Caco-2 (cell line): ENCODE data around the gene ODF4. TPM values are rescaled to one million over a fixed set of nuclear protein-coding genes. Genes with fewer than 3 reads are reported as not detected.
"Not testable (repeated sequence)": the region's sequence is repeated elsewhere in the genome, so short reads cannot be mapped to it uniquely, and the experiment has no call there.

Experiments used
- BruUV-seq: library from RNA; stranded (reverse); fragments of 400-500 nt; replicated peaks from 2 replicates; lab custom pipeline; 2021; lab: Mats Ljungman, UMichigan
- CTCF ChIA-PET: fragments of 300-600 bp; sonication (Branson Sonifier 250); formaldehyde crosslinking; loops from one replicate; lab custom pipeline; 2022; ENCODE audit warnings: antibody characterized with exemption; lab: Charles Lee
- POLR2A ChIA-PET: fragments of 300-600 bp; sonication (Branson Sonifier 250); formaldehyde crosslinking; loops from one replicate; lab custom pipeline; 2022; ENCODE audit warnings: antibody characterized with exemption; lab: Charles Lee
- DNase-seq, 2 experiments: peaks; one replicate each; pipeline versions ENCODE4 v3.0.0 to v3.0.0-alpha.2; 2020 to 2022
- H3K27me3 ChIP-seq: replicated peaks from 2 replicates; pipeline ENCODE4 v1.6.0; 2011; ENCODE audit warnings: low read length; ENCODE audit not compliant: control insufficient read depth, insufficient read depth
- H3K36me3 ChIP-seq: 2 replicates; pipeline ENCODE4 v1.5.1; 2011; ENCODE audit warnings: low read length; ENCODE audit not compliant: control insufficient read depth, insufficient read depth
- H3K4me1 ChIP-seq: fragments of 250-450 bp; sonication (Bioruptor Pico); 2 replicates; pipeline ENCODE4 v1.5.1; 2020; ENCODE audit warnings: mild to moderate bottlenecking
- H3K4me3 ChIP-seq: 2 replicates; pipeline ENCODE4 v1.5.1; 2011; ENCODE audit warnings: low read depth, mild to moderate bottlenecking, control low read depth, low read length
- H3K9me3 ChIP-seq: fragments of 250-450 bp; sonication (Bioruptor Pico); 2 replicates; pipeline ENCODE4 v1.5.1; 2020; ENCODE audit warnings: mild to moderate bottlenecking, moderate library complexity
- H3K27ac Mint-ChIP-seq: one replicate; pipeline ENCODE4 v1.8.0; 2022; ENCODE audit warnings: mixed read lengths; ENCODE audit not compliant: unreplicated experiment
- H3K27me3 Mint-ChIP-seq: one replicate; pipeline ENCODE4 v1.8.0; 2022; ENCODE audit warnings: mixed read lengths; ENCODE audit not compliant: insufficient read depth, unreplicated experiment
- H3K36me3 Mint-ChIP-seq: one replicate; pipeline ENCODE4 v1.8.0; 2022; ENCODE audit warnings: mild to moderate bottlenecking, mixed read lengths; ENCODE audit not compliant: insufficient read depth, unreplicated experiment
- H3K4me1 Mint-ChIP-seq: one replicate; pipeline ENCODE4 v1.8.0; 2022; ENCODE audit warnings: low read depth, mixed read lengths; ENCODE audit not compliant: unreplicated experiment
- H3K4me3 Mint-ChIP-seq: one replicate; pipeline ENCODE4 v1.8.0; 2022; ENCODE audit warnings: mild to moderate bottlenecking, moderate library complexity, mixed read lengths; ENCODE audit not compliant: unreplicated experiment
- H3K9me3 Mint-ChIP-seq: one replicate; pipeline ENCODE4 v1.8.0; 2022; ENCODE audit warnings: mixed read lengths; ENCODE audit not compliant: unreplicated experiment
- CTCF ChIP-seq, 2 experiments: fragments of 200-600 bp in 1 of 2; IDR thresholded peaks; 1 replicate in 1 of 2; 2 replicates in 1 of 2; pipeline versions ENCODE4 v1.5.1 to v1.8.0; 2011 to 2022; ENCODE audit warnings: antibody characterized with exemption in 1 of 2, control low read depth in 1 of 2, inconsistent platforms in 1 of 2, low read depth in 1 of 2, low read length in 1 of 2, mild to moderate bottlenecking in 1 of 2, moderate library complexity in 1 of 2; ENCODE audit not compliant: insufficient read depth in 1 of 2, severe bottlenecking in 1 of 2, unreplicated experiment in 1 of 2
- intact Hi-C: fragments of 100-400 bp; cut with micrococcal nuclease; formaldehyde crosslinking; loops from one replicate; pipeline ENCODE4 v1.10.0; 2022; ENCODE audit not compliant: unreplicated experiment
- total RNA-seq: library from RNA; stranded (reverse); gene quantifications from 2 replicates; pipeline ENCODE4 v1.2.3, GENCODE V29; 2022

Gene ODF4
- total RNA-seq, 1 experiment from 2014 or later: not detected

- no peaks in the 10 kb centered on the region for H3K27me3 ChIP-seq
- H3K9me3 ChIP-seq: no peaks in the 10 kb centered on the region
- BruUV-seq: no TSS peak
- ChIA-PET CTCF (no interaction called here), POLR2A (no interaction called here)
- intact Hi-C loops: no loop called here
- no peaks in the 10 kb centered on the region for H3K36me3 ChIP-seq
- DNase-seq: no peak
- Mint-ChIP-seq H3K9me3 (no peaks in the 10 kb centered on the region), H3K27ac (no peak overlapping the region), H3K4me1 (peaks cover 6% of the 10 kb centered on the region), H3K27me3 (peaks cover 6% of the 10 kb centered on the region), H3K4me3 (no peak overlapping the region), H3K36me3 (no peaks in the 10 kb centered on the region)
- TF ChIP-seq CTCF (IDR thresholded peaks at IDR 0.05; ENCODE audit: insufficient read depth in 1 of 2, low read depth in 1 of 2, low read length in 1 of 2, severe bottlenecking in 1 of 2, unreplicated experiment in 1 of 2): no peak
- no peaks in the 10 kb centered on the region for H3K4me1 ChIP-seq
- H3K4me3 ChIP-seq: no peak overlapping the region
These were observed 53.2 kb downstream of the ODF4 start for GRCh38 chr17:8392674-8393469.

GRCh38 chr17:8393470-8394231 lies 54.0 kb downstream of the ODF4 start:
- H3K27me3 ChIP-seq: no peaks in the 10 kb centered on the region
- H3K4me1 ChIP-seq: no peaks in the 10 kb centered on the region
- Mint-ChIP-seq H3K36me3 (no peaks in the 10 kb centered on the region), H3K4me3 (no peak overlapping the region), H3K9me3 (no peaks in the 10 kb centered on the region), H3K27ac (no peak overlapping the region), H3K4me1 (peaks cover 6% of the 10 kb centered on the region), H3K27me3 (peaks cover 6% of the 10 kb centered on the region)
- DNase-seq: no peak
- H3K4me3 ChIP-seq: no peak overlapping the region
- TF ChIP-seq CTCF (IDR thresholded peaks at IDR 0.05; ENCODE audit: insufficient read depth in 1 of 2, low read depth in 1 of 2, low read length in 1 of 2, severe bottlenecking in 1 of 2, unreplicated experiment in 1 of 2): no peak
- no TSS peak for BruUV-seq
- intact Hi-C loops: no loop called here
- CTCF ChIA-PET: interaction anchor here (0.9 kb wide), 1 partner anchor 10 kb away, joined by 4 read pairs; no protein-coding TSS in a partner anchor
- POLR2A ChIA-PET: no interaction called here
- H3K9me3 ChIP-seq: no peaks in the 10 kb centered on the region
- H3K36me3 ChIP-seq: no peaks in the 10 kb centered on the region

DNA sequence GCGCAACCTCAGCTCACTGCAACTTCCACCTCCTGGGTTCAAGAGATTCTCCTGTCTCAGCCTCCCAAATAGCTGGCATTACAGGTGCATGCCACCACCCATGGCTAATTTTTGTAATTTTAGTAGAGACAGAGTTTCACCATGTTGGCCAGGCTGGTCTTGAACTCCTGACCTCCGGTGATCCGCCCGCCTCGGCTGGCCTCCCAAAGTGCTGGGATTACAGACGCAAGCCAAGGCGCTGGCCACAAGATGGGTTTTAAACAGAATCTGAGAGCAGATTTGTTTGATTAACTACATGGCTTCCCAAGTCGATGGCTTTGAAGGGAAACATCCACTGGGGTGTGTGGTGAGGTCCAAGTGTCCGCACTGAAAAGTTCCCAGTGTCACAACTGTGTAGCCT lies 54.9 kb downstream of the ODF4 start:
- H3K9me3 Mint-ChIP-seq, H3K4me1 Mint-ChIP-seq, DNase-seq, H3K4me1 ChIP-seq, H3K4me3 Mint-ChIP-seq, H3K27ac Mint-ChIP-seq, BruUV-seq, H3K36me3 ChIP-seq, H3K36me3 Mint-ChIP-seq, POLR2A ChIA-PET, intact Hi-C loops, H3K4me3 ChIP-seq, H3K9me3 ChIP-seq, H3K27me3 ChIP-seq, H3K27me3 Mint-ChIP-seq: not testable (repeated sequence)
- CTCF ChIA-PET: interaction anchor here (0.9 kb wide), 1 partner anchor 11 kb away, joined by 4 read pairs; no protein-coding TSS in a partner anchor

Other genes with a start within 250 kb of the ODF4 start
- not detected in 2 replicates for gene ALOXE3, start 221.3 kb upstream of the ODF4 start, total RNA-seq
- not detected in 2 replicates for gene HES7, start 215.7 kb upstream of the ODF4 start, total RNA-seq
- gene PER1, start 187.4 kb upstream of the ODF4 start, total RNA-seq: 10.6 and 10.8 TPM in 2 replicates
- 10.5 and 12.2 TPM in 2 replicates for gene VAMP2, start 176.9 kb upstream of the ODF4 start, total RNA-seq
- 5.4 TPM in 2 replicates for gene TMEM107, start 163.5 kb upstream of the ODF4 start, total RNA-seq
- 4.2 and 4.7 TPM in 2 replicates for gene BORCS6, start 149.7 kb upstream of the ODF4 start, total RNA-seq
- 82.8 and 89.4 TPM in 2 replicates for gene AURKB, start 129.3 kb upstream of the ODF4 start, total RNA-seq
- gene CTC1, start 91.8 kb upstream of the ODF4 start, total RNA-seq: 18.2 and 22.9 TPM in 2 replicates
- gene PFAS, start 90.6 kb upstream of the ODF4 start, total RNA-seq: 38.8 and 44.1 TPM in 2 replicates
- 13.2 and 15.2 TPM in 2 replicates for gene RANGRF, start 51.2 kb upstream of the ODF4 start, total RNA-seq
- gene SLC25A35, start 44.4 kb upstream of the ODF4 start, total RNA-seq: 3.6 and 3.7 TPM in 2 replicates
- not detected in 2 replicates for gene ARHGEF15, start 29.6 kb upstream of the ODF4 start, total RNA-seq
- 998 and 999 TPM in 2 replicates for gene RPL26, start 43.4 kb downstream of the ODF4 start, total RNA-seq
- not detected in 2 replicates for gene RNF222, start 58.0 kb downstream of the ODF4 start, total RNA-seq
- gene NDEL1, start 96.0 kb downstream of the ODF4 start, total RNA-seq: 32.2 and 32.3 TPM in 2 replicates